Measurements from ENCODE around the gene C2orf66. TPM values are rescaled to one million over a fixed set of nuclear protein-coding genes. Genes with fewer than 3 reads are reported as not detected.

Gene C2orf66
- total RNA-seq, 4 donors from 2014 or later, result 0.13 TPM; not detected in 3

- no peak overlapping the region for H3K4me3 ChIP-seq (ENCODE audit: low read depth, poor library complexity, severe bottlenecking)
- 84 to 85% methylated on average over 3 of the region's 3 CpGs for WGBS, 2 donors
- TF ChIP-seq CTCF (IDR thresholded peaks at IDR 0.05) (no peak), POLR2A (IDR thresholded peaks at IDR 0.05) (no peak)
- intact Hi-C loops (cut with DNase I; ENCODE audit: low total_unique reads), result no loop called here
- no peak for DNase-seq (ENCODE audit: low spot score in 2 of 2)
Observed at GRCh38 chr2:196845371-196845770, 36.2 kb upstream of the C2orf66 start.

- H3K4me3 ChIP-seq (ENCODE audit: low read depth, poor library complexity, severe bottlenecking), result no peak overlapping the region
- intact Hi-C loops (cut with DNase I; ENCODE audit: low total_unique reads), result no loop called here
- DNase-seq (ENCODE audit: low spot score in 2 of 2), result no peak
- TF ChIP-seq CTCF (IDR thresholded peaks at IDR 0.05) (no peak), POLR2A (IDR thresholded peaks at IDR 0.05) (no peak)
- WGBS, 2 donors, result 75 to 81% methylated on average over 2 of the region's 2 CpGs
Observed at GRCh38 chr2:196840171-196840570, 31.0 kb upstream of the C2orf66 start.

- intact Hi-C loops (cut with DNase I; ENCODE audit: low total_unique reads), result no loop called here
- DNase-seq (ENCODE audit: low spot score in 2 of 2), result no peak
- 87 to 89% methylated on average over 2 of the region's 2 CpGs for WGBS, 2 donors
- H3K4me3 ChIP-seq (ENCODE audit: low read depth, poor library complexity, severe bottlenecking), result no peak overlapping the region
- no peak for TF ChIP-seq CTCF (IDR thresholded peaks at IDR 0.05)
Observed at GRCh38 chr2:196839574-196839973, 30.4 kb upstream of the C2orf66 start.

GRCh38 chr2:196836440-196836839 lies 27.3 kb upstream of the C2orf66 start:
- intact Hi-C loops (cut with DNase I; ENCODE audit: low total_unique reads), result no loop called here
- no peak overlapping the region for H3K4me3 ChIP-seq (ENCODE audit: low read depth, poor library complexity, severe bottlenecking)
- DNase-seq (ENCODE audit: low spot score in 2 of 2), result no peak
- no peak for TF ChIP-seq CTCF (IDR thresholded peaks at IDR 0.05)
- TF ChIP-seq POLR2A (IDR thresholded peaks at IDR 0.05), result no peak

GRCh38 chr2:196830701-196831100 lies 21.5 kb upstream of the C2orf66 start:
- intact Hi-C loops (cut with DNase I; ENCODE audit: low total_unique reads), result no loop called here
- 100% methylated on average over 1 of the region's 1 CpG for WGBS, 2 donors
- no peak for DNase-seq (ENCODE audit: low spot score in 2 of 2)
- TF ChIP-seq CTCF (IDR thresholded peaks at IDR 0.05) (no peak), POLR2A (IDR thresholded peaks at IDR 0.05) (no peak)
- no peak overlapping the region for H3K4me3 ChIP-seq (ENCODE audit: low read depth, poor library complexity, severe bottlenecking)

- TF ChIP-seq CTCF (IDR thresholded peaks at IDR 0.05), result no peak
- no peak for TF ChIP-seq POLR2A (IDR thresholded peaks at IDR 0.05)
- WGBS, 2 donors, result 62 to 66% methylated on average over 2 of the region's 2 CpGs
- no peak overlapping the region for H3K4me3 ChIP-seq (ENCODE audit: low read depth, poor library complexity, severe bottlenecking)
- no peak for DNase-seq (ENCODE audit: low spot score in 2 of 2)
- intact Hi-C loops (cut with DNase I; ENCODE audit: low total_unique reads), result no loop called here
Observed at GRCh38 chr2:196827356-196827755, 18.2 kb upstream of the C2orf66 start.

Measured in lower leg skin (tissue), 4 donors.